HG03460 (cell line): Measurements from ENCODE around the gene OAT.
A peak's percentile ranks its signal among the peaks of the same experiment; 100 is the strongest.

ENCODE experiments used
- ATAC-seq: cut with Tn5 transposase; IDR thresholded peaks from one replicate; pipeline ENCODE4 v1.9.1; 2021; ENCODE audit not compliant: unreplicated experiment

OAT gene

DNA sequence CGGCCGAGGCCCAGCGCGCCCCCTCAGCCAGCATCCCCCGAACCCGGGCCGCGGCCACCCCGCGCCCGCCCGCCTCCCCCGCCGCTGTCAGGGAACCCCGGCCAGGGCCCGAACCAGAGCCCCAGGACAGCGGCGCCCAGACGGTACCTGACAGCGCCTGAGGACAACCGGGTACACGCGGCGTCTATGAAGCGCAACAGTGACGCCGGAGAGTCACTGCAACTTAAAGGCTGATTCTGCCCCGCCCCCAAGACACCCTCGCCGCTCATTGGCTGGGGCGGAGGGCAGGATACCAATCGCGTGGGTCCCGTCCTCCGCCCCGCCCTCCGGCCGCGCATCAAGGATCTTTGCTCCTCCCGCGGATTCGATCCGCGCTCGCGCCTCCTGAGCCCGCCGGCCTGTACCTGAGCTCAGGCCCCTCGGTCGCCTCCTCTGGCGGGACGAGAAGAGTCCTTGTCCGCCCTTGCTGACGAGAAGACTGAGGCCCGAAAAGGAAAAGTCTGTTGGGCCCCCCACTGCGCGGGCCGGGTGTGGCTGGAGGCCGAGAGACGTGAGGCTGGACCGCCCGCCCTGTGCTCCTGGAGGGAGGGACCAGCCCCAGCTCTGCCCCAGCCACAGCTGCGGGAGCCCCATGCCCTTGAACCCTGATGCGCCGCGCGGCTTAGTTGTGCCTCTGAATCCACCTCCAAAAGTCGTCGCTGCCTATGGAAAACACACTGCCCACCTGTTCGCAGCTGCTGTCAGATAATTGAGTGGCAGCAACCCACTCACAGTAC lies at the start of gene OAT:
Gene OAT (minus strand): TSS at position 198 of the 776 bp plus-strand sequence. CDS start 6,752 bp downstream, outside the sequence.
- ATAC-seq: peak; percentile 98

GRCh38 chr10:124467165-124467564 lies 48.4 kb upstream of the OAT start:
- ATAC-seq: no peak

DNA sequence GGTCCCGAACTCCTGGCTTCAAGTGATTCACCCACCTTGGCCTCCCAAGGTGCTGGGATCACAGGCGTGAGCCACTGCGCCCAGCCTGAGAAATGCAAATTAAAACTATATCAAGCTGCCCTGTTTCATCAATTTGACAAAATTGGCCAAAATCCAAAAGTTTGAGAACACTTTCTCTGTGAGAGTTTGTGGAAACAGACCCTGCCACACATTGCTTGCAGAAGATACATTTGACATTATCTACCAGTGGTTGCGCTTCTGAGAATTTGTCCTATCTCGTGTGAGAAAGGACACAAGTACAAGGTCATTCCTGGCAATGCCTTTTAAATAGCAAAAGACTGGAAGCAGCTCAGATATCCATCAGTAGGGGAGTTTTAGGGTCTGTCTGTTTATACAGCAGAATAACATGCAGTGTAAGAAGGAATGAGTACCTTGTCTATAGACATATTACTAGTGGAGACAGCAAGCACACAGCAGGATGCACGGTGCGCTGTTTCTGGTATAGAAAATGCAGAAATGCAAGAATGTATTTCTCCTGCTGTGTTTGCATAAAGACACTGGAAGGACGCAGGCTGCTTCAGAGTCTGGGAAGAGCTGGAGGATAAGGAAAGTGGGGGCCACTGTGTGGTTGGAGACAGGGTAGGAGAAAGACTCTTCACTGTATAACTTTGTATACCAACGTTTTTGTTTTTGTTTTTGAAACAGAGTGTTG lies 47.2 kb upstream of the OAT start:
- no peak for ATAC-seq

DNA sequence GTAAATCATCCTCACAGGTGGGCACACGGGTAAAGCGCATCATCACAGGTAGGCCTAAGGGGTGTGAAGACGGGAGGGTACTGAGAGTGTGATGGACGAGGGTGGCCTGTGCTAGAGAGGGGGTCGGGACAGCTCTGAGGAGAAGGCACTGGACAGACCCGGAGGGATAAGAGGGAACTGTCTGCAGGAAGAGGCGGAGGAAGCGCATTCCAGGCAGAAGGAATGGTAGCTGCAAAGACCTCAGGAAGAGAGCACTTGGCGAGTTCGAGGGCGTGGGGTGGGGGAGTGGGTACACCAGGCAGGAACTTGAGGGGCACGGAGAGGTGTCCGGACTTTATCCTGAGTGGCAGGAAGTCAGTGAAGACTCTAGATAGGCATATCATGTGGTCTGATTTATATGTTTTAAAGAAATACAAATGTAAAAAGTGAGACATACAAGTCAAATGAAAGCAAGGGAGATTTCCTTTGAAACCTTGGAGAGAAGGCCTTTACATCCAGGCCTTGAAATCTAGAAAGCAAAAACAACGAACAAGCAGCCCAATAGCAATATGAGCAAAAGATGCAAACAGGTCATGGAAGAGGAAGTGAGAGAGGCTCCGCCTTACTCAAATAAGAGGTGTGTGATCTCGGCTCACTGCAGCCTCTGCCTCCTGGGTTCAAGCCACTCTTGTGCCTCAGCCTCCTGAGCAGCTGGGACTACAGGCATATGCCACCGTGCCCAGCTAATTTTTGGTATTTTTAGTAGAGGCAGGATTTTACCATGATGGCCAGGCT lies 46.5 kb upstream of the OAT start:
- no peak for ATAC-seq

DNA sequence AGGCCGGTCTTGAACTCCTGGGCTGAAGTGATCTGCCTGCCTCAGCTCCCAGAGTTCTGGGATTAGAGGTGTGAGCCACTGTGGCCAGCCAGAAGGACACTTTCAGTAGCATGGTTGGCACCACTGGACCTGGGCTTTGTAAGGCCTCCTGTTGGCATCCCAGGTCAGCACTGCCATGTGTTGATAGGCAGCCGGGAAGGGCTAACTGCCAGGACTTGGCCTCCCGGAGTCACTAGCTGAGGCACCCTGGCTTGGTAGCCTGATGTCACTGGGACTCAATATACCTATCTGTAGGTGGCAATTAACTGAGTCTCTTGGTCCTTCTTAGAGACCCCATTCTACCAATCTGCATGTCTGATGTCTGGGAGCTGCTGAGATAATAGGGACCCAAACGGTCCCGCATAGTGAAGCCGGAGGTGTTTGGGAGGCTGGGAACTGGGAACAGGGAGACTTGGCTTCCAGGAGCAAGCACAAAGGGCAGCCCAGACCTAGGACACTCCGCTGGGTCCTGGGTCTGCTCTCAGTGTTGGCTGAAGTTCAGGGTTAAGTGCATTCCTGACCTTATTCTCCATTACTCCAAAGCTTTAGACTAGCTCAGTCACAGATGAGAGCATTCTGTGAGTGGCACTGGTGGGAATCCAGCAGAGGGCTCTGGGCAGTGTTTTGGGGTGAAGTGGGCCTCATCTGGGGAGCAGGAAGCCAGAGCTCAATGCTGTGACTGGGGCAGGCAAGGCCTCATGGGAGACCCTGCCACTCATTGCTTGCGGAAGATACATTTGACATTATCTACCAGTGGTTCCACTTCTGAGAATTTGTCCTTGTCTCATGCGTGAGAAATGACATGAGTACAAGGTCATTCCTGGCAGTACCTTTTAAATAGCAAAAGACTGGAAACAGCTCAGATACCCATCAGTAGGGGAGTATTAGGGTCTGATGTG lies 45.6 kb upstream of the OAT start:
- no peak for ATAC-seq

- ATAC-seq: no peak
Observed at GRCh38 chr10:124462348-124462695, 43.6 kb upstream of the OAT start.

GRCh38 chr10:124461642-124462347 lies 43.1 kb upstream of the OAT start, which contains the start of gene LHPP:
Gene LHPP (plus strand): TSS chr10:124461823. CDS start chr10:124461863, 40 bp downstream.
- ATAC-seq: peak; percentile 97

DNA sequence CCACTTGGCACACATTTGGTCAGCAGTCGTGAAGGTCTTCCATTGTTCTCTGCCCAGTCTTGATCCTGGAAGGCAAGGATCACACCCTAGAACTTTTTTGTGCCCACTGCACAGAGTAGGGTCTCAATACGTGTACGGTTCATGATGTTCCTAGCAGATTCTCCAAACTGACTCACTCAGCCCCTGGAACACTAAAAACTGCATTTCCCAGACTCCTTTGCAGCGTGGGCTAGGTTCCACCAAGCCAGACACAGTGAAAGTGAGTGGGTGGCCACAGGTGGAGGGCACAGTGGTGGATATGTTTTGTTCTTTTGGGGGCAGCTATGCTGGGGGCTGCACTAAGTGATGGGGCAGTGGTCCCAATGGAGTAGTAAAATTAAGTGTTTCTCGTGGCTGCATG lies 41.4 kb upstream of the OAT start:
- no peak for ATAC-seq

DNA sequence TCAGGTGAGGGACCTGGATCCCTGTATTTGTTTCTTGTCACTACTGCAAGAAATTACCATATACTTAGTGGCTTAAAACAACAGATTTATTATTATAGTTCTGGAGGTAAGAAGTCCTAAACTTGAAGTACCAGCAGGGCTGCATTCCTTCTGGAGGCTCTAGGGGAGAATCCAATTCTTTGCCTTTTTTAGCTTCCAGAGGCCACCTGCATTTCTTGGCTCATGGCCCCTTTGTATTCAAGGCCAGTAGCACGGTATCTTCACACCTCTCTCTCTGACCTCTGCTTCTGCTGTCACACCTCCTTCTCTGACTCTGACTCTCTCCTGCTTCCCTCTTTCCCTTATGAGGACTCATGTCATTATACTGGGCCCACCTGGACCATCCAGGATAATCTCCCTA lies 40.7 kb upstream of the OAT start:
- no peak for ATAC-seq

DNA sequence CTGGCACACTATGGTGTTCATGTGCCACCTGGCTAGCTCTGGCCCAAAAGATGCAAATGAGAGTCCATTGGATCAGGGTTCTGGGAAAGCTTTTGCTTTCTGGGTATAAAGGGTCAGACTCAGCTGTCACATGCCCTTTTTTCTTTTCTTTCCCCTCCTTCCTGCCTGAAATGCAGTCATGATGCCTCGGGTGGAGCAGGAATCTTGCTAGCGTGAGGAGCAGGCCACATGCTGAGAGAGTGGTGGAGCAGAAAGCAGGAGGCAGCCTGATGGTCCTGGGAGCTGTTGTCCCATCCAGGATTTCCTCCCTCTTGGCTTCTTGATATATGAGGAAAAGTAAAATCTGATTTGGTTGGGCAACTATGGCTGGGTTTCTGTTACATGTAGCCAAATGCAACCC lies 40.2 kb upstream of the OAT start:
- ATAC-seq: no peak

DNA sequence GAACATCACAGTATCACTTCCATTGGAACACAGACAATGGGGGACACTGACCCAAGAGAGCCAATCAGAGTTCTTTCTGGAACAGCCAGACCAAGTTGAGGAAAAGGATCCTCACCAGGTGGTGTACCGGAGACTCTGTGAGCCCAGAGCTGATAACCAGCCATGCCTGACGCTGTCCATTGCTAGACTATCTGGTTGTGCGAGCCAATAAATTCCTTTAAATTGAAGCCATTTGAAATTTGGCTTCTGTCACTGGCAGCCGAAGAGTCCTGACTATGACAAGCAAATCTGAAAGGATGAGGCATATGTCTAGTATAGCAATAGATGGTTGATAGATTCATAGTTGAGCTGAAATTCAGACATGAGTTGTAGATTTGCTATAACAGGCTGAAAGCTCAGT lies 39.8 kb upstream of the OAT start:
- ATAC-seq: no peak

DNA sequence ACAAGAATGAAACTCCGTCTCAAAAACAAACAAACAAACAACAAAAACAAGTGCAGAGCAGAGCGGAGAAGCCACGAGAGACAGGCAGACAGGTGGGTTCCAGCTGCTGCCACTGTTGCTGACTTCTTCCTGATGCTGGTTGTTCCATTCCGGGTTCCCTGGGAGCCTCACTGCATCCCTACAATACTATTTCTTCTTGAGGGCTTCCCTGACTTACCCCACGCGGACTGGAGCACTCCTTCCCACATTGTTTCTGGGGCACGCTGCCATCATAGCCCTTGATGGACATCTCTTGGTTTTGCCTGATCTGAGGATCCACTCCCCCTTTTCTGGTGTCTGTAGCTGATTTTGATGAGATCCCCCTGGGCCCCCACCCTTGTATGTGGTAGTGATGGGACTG lies 36.7 kb upstream of the OAT start:
- ATAC-seq: no peak

GRCh38 chr10:124453960-124454610 lies 35.4 kb upstream of the OAT start:
- ATAC-seq: no peak

GRCh38 chr10:124451276-124451675 lies 32.6 kb upstream of the OAT start:
- ATAC-seq: no peak

GRCh38 chr10:124450783-124451057 lies 32.0 kb upstream of the OAT start:
- no peak for ATAC-seq

- no peak for ATAC-seq
Observed at GRCh38 chr10:124450012-124450782, 31.5 kb upstream of the OAT start, which contains the start of gene NKX1-2. Gene NKX1-2 (minus strand): TSS chr10:124450035. CDS start chr10:124449943, 92 bp downstream.

- no peak for ATAC-seq
Observed at GRCh38 chr10:124449170-124450011, 30.7 kb upstream of the OAT start.

DNA sequence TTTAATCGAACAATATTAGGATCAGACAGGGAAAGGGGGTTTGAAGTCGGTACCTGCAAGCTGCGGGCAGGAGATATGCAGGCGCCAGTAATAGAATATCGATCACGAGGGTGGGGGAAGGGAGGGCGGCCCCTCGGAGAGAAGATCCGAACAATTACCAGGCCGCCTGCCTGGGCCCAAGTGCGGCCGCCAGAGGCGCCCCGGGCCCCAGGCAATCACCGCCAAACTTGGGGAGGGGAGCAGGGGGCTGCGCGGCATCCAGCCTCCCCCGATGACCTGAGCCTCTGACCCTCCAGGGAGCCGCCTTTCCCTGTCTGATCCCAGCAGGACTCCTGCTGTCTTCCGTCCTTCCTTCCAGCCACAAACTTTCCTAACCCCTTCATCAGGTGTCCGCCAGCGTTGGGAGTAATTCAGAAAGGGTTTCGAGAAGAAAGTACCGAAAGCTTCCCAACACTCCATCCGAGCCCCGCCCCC lies 30.0 kb upstream of the OAT start:
- no peak for ATAC-seq
